Kidney (tissue), 14 donors: ENCODE results near the gene ARHGEF26. TPM values are rescaled to one million over a fixed set of nuclear protein-coding genes. Genes with fewer than 3 reads are reported as not detected.

Experiments
- DNase-seq, 5 donors: peaks; one replicate each; pipeline ENCODE4 v3.0.0-alpha.2; 2013 to 2020
- FAIRE-seq: peaks from 2 replicates; lab custom pipeline; 2012; peaks lifted over from hg19 to GRCh38; lab: Jason Lieb, UNC
- H3K27ac ChIP-seq, 2 donors: one replicate each; pipeline ENCODE4 v1.7.0; 2013; ENCODE audit warnings: low read depth in 2 of 2, low read length in 2 of 2, inconsistent platforms in 1 of 2
- H3K27me3 ChIP-seq: one replicate; pipeline ENCODE4 v1.7.1; 2013; ENCODE audit warnings: low read length, inconsistent platforms; ENCODE audit not compliant: control insufficient read depth, insufficient read depth
- H3K36me3 ChIP-seq, 3 donors: one replicate each; pipeline versions ENCODE4 v1.7.0 to v1.7.1; 2013; ENCODE audit warnings: low read length in 3 of 3, control low read depth in 1 of 3, inconsistent platforms in 1 of 3; ENCODE audit not compliant: insufficient read depth in 3 of 3, control insufficient read depth in 2 of 3
- H3K4me1 ChIP-seq, 3 donors: one replicate each; pipeline versions ENCODE4 v1.7.0 to v1.7.1; 2013; ENCODE audit warnings: low read length in 3 of 3, inconsistent platforms in 1 of 3, low read depth in 1 of 3; ENCODE audit not compliant: control insufficient read depth in 2 of 3, insufficient read depth in 2 of 3
- H3K4me3 ChIP-seq, 3 donors: one replicate each; pipeline versions ENCODE4 v1.7.0 to v1.8.1; 2013; ENCODE audit warnings: low read length in 3 of 3, control low read depth in 1 of 3, inconsistent platforms in 1 of 3
- H3K9ac ChIP-seq, 3 donors: one replicate each; pipeline versions ENCODE4 v1.7.0 to v1.7.1; 2013; ENCODE audit warnings: low read length in 3 of 3, control low read depth in 1 of 3, inconsistent platforms in 1 of 3
- H3K9me3 ChIP-seq, 3 donors: one replicate each; pipeline versions ENCODE4 v1.7.0 to v1.7.1; 2013; ENCODE audit warnings: low read length in 3 of 3, control low read depth in 1 of 3, inconsistent platforms in 1 of 3; ENCODE audit not compliant: control insufficient read depth in 2 of 3, insufficient read depth in 1 of 3
- intact Hi-C: fragments of 100-400 bp; cut with DNase I; formaldehyde crosslinking; loops from one replicate; pipeline ENCODE4 v1.11.1; 2022
- polyA plus RNA-seq: library from polyadenylated mRNA; stranded (reverse); fragments of 350-450 nt; fragmentation: Illumina TruSeq; extraction: RNeasy Lipid Tissue Mini Kit (QIAGEN cat#74804); gene quantifications from one replicate; pipeline ENCODE4 v1.2.3, GENCODE V29; 2014; ENCODE audit warnings: low read depth, low replicate concordance; ENCODE audit not compliant: insufficient read depth
- total RNA-seq: library from RNA; stranded (reverse); fragmentation: NEBNext Ultra II Directional; extraction: Animal tissue kit (Norgen Biotek cat#: 25700); gene quantifications from one replicate; pipeline ENCODE4 v1.2.1, GENCODE V29; 2021
- TF ChIP-seq, protein P1 (sequence below): IDR thresholded peaks from 3 replicates; pipeline ENCODE4 v1.5.1; 2012; ENCODE audit warnings: mild to moderate bottlenecking, moderate library complexity, borderline replicate concordance; ENCODE audit not compliant: insufficient read depth; ENCODE audit errors: extremely low read depth
- donor health status: control.
- donor health status: control.
- donor health status: control.
- donor health status: control.
- donor health status: control.
- donor health status: DM: yes; HTN: yes; CAD: no.
- donor health status: Normal renal cell carcinoma (clear cell type).

The ARHGEF26 gene
- total and polyA plus RNA-seq, 2 donors from 2014 or later: 3.9 to 4.8 TPM

DNA sequence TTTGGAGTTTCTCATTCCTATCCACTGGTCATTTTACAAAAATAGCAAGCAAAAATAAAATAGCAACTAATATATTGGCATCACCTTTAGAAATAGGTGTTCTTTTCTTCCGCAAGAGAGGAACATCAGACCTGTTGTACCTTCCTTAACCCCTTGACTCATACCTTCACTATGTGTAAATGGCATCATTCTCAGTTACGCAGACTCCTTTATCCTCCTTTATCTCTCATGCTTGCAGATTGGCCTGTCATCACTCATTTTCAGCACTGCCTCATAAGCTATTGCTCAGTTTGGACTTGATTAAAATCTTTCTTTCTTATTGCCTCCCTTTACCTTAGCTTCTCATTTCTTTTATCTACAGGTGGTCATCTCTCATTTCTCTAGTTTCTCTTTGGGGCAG, 21.4 kb downstream of the ARHGEF26 start:
- H3K36me3 ChIP-seq: no peaks in the 10 kb centered on the region
- H3K9ac ChIP-seq: no peak overlapping the region
- H3K9me3 ChIP-seq: no peaks in the 10 kb centered on the region
- TF ChIP-seq, protein P1, sequence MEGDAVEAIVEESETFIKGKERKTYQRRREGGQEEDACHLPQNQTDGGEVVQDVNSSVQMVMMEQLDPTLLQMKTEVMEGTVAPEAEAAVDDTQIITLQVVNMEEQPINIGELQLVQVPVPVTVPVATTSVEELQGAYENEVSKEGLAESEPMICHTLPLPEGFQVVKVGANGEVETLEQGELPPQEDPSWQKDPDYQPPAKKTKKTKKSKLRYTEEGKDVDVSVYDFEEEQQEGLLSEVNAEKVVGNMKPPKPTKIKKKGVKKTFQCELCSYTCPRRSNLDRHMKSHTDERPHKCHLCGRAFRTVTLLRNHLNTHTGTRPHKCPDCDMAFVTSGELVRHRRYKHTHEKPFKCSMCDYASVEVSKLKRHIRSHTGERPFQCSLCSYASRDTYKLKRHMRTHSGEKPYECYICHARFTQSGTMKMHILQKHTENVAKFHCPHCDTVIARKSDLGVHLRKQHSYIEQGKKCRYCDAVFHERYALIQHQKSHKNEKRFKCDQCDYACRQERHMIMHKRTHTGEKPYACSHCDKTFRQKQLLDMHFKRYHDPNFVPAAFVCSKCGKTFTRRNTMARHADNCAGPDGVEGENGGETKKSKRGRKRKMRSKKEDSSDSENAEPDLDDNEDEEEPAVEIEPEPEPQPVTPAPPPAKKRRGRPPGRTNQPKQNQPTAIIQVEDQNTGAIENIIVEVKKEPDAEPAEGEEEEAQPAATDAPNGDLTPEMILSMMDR: no peak
- no peak overlapping the region for H3K4me3 ChIP-seq
- intact Hi-C loops: no loop called here
- FAIRE-seq (no peak), DNase-seq (no peak)
- H3K27me3 ChIP-seq: no peaks in the 10 kb centered on the region
- H3K4me1 ChIP-seq: no peaks in the 10 kb centered on the region
- no peak overlapping the region for H3K27ac ChIP-seq

DNA sequence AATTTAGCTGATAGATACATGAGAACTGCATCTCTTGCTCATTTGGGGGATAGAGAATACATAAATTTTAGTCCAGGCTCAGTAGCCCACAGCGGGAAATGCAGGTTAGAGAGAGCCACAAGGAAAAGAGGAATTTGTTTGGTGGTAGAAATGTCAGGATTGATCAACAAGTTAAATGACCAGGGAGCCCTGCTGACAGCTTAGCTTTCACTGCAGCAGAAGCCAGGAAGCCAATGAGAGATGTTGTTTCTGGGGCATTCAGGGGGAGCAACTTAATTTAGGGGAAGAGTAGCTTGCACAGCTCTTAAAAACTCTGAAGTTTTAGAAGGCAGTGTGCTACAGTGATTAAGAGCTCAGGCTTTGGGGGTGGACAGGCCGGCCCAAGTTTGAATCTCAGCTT, 22.7 kb downstream of the ARHGEF26 start:
- H3K36me3 ChIP-seq: no peaks in the 10 kb centered on the region
- TF ChIP-seq, protein P1: no peak
- H3K9ac ChIP-seq: no peak overlapping the region
- no peaks in the 10 kb centered on the region for H3K4me1 ChIP-seq
- H3K4me3 ChIP-seq: no peak overlapping the region
- no peaks in the 10 kb centered on the region for H3K9me3 ChIP-seq
- H3K27me3 ChIP-seq: no peaks in the 10 kb centered on the region
- FAIRE-seq (no peak), DNase-seq (peak in 1 of 5 donors; percentile 39)
- intact Hi-C loops: no loop called here
- no peak overlapping the region for H3K27ac ChIP-seq

DNA sequence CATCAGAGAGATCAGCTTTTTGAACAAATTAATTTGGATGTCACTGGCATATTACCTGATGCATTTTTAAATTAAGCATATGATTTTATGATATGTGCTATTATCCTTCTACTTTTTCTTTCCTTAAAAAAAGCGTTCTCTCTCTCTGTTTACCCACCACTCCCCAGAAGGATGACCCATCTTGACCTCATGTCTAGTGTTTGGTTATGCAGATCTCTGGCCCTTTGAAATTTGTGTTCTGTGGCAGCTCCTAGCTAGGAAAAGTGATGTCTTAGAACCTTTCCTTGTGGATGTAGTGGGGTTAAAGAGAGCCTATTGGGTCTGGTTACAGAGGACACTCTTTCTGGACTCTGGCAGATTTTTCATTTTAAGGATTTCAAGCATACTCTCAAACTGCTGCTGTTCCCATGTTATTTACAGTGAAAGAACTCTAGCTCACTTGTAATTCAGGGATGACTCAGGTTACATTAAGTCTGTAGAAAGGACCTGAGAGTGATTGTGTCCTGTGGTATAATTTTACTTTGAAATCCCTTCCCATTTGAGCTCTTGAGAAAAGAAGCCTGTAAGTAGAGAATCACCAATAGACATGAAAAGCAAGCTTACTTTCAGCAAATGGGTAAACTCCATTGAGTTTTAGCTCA, 23.8 kb downstream of the ARHGEF26 start:
- H3K4me3 ChIP-seq: no peak overlapping the region
- no peaks in the 10 kb centered on the region for H3K9me3 ChIP-seq
- no peak for FAIRE-seq
- TF ChIP-seq, protein P1: no peak
- no peaks in the 10 kb centered on the region for H3K4me1 ChIP-seq
- no peak overlapping the region for H3K9ac ChIP-seq
- no peaks in the 10 kb centered on the region for H3K27me3 ChIP-seq
- H3K36me3 ChIP-seq: no peaks in the 10 kb centered on the region
- H3K27ac ChIP-seq: no peak overlapping the region
- intact Hi-C loops: no loop called here
- peak in 1 of 5 donors; percentile 13 for DNase-seq

DNA sequence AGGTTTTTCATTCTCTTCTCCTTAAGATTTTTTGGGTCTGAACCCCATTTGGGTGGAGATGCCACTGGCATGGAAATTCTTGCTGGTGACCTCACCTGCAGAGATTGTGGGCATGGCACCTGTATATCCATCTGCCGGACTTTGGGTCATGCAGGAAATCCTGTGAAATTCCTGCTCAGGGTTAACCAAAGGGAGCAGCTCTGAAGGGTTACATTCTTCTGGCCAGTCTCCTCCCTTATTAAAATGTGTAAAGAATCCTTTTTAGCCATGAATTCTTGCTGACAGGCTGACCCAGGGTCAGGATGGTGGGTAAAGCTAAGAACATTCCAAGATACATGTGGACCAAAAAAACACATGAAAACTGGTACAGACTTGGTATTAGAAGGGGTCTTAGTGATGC, 27.4 kb downstream of the ARHGEF26 start:
- DNase-seq (no peak), FAIRE-seq (no peak)
- Histone ChIP-seq H3K9ac (no peak overlapping the region), H3K27ac (no peak overlapping the region), H3K9me3 (no peaks in the 10 kb centered on the region), H3K27me3 (no peaks in the 10 kb centered on the region), H3K4me1 (no peaks in the 10 kb centered on the region), H3K4me3 (no peak overlapping the region), H3K36me3 (peaks cover 0 to 2% (median 0%) of the 10 kb centered on the region in 3 donors)
- TF ChIP-seq, protein P1: no peak
- intact Hi-C loops: no loop called here
